ENCODE measurements around the gene FOXQ1. TPM values are rescaled to one million over a fixed set of nuclear protein-coding genes. Genes with fewer than 3 reads are reported as not detected.

The FOXQ1 gene
- total and polyA plus RNA-seq, 10 of the 15 experiments (the other 5 are each of a cell fraction or from before 2014, with no cell fraction given): 0.08 TPM; not detected in 9

- in situ Hi-C loops (cut with MboI) (no loop called here), intact Hi-C loops (cut with micrococcal nuclease; ENCODE audit: unreplicated experiment) (no loop called here)
- ChIA-PET RAD21 (ENCODE audit: unreplicated experiment) (no interaction called here), POLR2A (no interaction called here), CTCF (no interaction called here), SMC1A (ENCODE audit: uncharacterized antibody, unreplicated experiment) (no interaction called here)
- FAIRE-seq (no peak), ATAC-seq (no peak), DNase-seq (ENCODE audit: low read depth, low spot score) (no peak)
- Histone ChIP-seq H3K9me3 (replicated peaks; ENCODE audit: control insufficient read depth, insufficient read depth, low read length) (no peaks in the 10 kb centered on the region), H2AFZ (ENCODE audit: control insufficient read depth, low read depth, low read length) (no peak overlapping the region), H3K4me1 (ENCODE audit: control insufficient read depth, insufficient read depth, low read length) (no peaks in the 10 kb centered on the region), H3K27me3 (replicated peaks in 1 of 2; ENCODE audit: control insufficient read depth in 2 of 2, insufficient read depth in 2 of 2, low read length in 1 of 2) (no peaks in the 10 kb centered on the region; a peak in 1 of 4 replicates), H3K79me2 (ENCODE audit: control insufficient read depth, insufficient read depth, low read length) (no peaks in the 10 kb centered on the region), H3K27ac (ENCODE audit: control insufficient read depth, insufficient read depth) (no peak overlapping the region), H3K4me2 (ENCODE audit: control insufficient read depth, insufficient read depth) (no peak overlapping the region), H3K36me3 (ENCODE audit: control insufficient read depth in 2 of 2, insufficient read depth in 2 of 2, low read length in 1 of 2) (no peaks in the 10 kb centered on the region), H4K20me1 (ENCODE audit: control insufficient read depth, insufficient read depth) (no peaks in the 10 kb centered on the region), H3K9ac (ENCODE audit: control insufficient read depth, insufficient read depth, low read length) (no peak overlapping the region), H3K4me3 (no peak overlapping the region)
- 45% methylated on average over 4 of the region's 4 CpGs for WGBS (ENCODE audit: insufficient coverage, insufficient replicate concordance, low lambda C conversion rate, missing lambda C conversion rate)
- BruUV-seq (replicated peaks): no TSS peak
- TF ChIP-seq PML (IDR thresholded peaks at IDR 0.05; ENCODE audit: low read length) (no peak), RB1 (IDR thresholded peaks at IDR 0.05; ENCODE audit: borderline replicate concordance) (no peak), BRCA1 (IDR thresholded peaks at IDR 0.05; ENCODE audit: low read depth, low read length) (no peak), ETV6 (conservative IDR thresholded peaks at IDR 0.05 in 1 of 2, IDR thresholded peaks at IDR 0.05 in 1 of 2; ENCODE audit: borderline replicate concordance in 1 of 2, low read depth in 1 of 2) (no peak), ESRRA (IDR thresholded peaks at IDR 0.05; ENCODE audit: low read length) (no peak), PAX5 (IDR thresholded peaks at IDR 0.05; ENCODE audit: borderline replicate concordance, low read depth, low read length) (no peak), NFXL1 (IDR thresholded peaks at IDR 0.05; ENCODE audit: borderline replicate concordance) (no peak), CHD1 (IDR thresholded peaks at IDR 0.05; ENCODE audit: low read depth, low read length) (no peak), IKZF2 (IDR thresholded peaks at IDR 0.05) (no peak), CUX1 (IDR thresholded peaks at IDR 0.05; ENCODE audit: insufficient replicate concordance, low read depth, low read length) (no peak), RUNX3 (IDR thresholded peaks at IDR 0.05; ENCODE audit: low read length) (no peak), EP300 (IDR thresholded peaks at IDR 0.05; ENCODE audit: borderline replicate concordance in 1 of 2, control insufficient read depth in 1 of 2, low read depth in 2 of 2, low read length in 2 of 2) (no peak)
These were observed 32.8 kb upstream of the FOXQ1 start for GRCh38 chr6:1279065-1279464.
